ENCODE results near the gene ARHGAP8. TPM values are rescaled to one million over a fixed set of nuclear protein-coding genes. Genes with fewer than 3 reads are reported as not detected.

ARHGAP8 gene
- polyA plus RNA-seq, 4 donors = 24.9 to 63.6 (median 39.5) TPM

- no peak for DNase-seq (ENCODE audit: low read depth in 4 of 4, low spot score in 2 of 4)
Measured at GRCh38 chr22:44821741-44822475, 69.5 kb downstream of the ARHGAP8 start.

DNA sequence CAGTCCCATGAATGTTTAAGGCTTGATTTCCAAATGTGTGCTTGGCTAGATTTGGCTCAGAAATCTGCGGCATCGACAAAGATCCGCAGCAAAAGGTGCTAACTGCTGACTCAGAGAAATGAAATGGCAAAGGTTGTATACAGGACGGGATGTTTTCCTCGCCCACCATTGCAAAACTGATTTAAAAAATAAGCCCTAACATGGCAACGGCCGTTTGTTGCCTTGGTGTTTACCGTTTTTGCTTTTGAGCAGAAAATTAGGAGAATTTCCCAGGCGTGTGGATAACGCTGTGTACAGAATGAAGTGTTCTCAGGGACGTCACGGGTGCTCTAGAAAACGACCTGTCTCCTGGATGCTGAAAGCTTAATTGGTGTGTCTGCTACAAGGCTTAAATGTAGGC lies 70.2 kb downstream of the ARHGAP8 start:
- no peak for DNase-seq (ENCODE audit: low read depth in 4 of 4, low spot score in 2 of 4)

DNA sequence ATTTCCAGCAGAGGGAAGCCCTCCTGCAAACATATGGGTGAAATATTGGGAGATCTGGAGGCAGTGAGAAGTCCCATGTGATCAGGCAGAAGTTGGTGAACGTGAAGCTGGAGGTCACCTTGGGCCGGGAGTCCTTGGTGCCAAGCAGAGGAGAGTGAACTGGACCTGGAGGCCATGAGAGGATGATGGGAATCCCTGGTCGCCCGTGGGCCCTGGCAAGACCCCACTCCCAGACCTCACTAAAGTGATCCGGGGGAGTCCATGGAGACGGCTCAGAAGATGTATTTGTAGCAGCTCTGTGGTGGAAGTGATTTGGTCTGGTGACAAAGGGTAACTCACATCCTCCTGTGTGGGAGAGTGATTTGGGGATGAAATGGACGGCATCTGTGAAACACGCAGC lies 71.0 kb downstream of the ARHGAP8 start:
- no peak for DNase-seq (ENCODE audit: low read depth in 4 of 4, low spot score in 2 of 4)

GRCh38 chr22:44823806-44824205 lies 71.4 kb downstream of the ARHGAP8 start:
- no peak for DNase-seq (ENCODE audit: low read depth in 4 of 4, low spot score in 2 of 4)

- DNase-seq (ENCODE audit: low read depth in 4 of 4, low spot score in 2 of 4) = no peak
Measured at GRCh38 chr22:44824271-44824670, 71.9 kb downstream of the ARHGAP8 start.

- DNase-seq (ENCODE audit: low read depth in 4 of 4, low spot score in 2 of 4) = no peak
Measured at GRCh38 chr22:44825310-44826150, 73.2 kb downstream of the ARHGAP8 start.

- DNase-seq (ENCODE audit: low read depth in 4 of 4, low spot score in 2 of 4) = no peak
Measured at GRCh38 chr22:44827666-44828190, 75.4 kb downstream of the ARHGAP8 start.

DNA sequence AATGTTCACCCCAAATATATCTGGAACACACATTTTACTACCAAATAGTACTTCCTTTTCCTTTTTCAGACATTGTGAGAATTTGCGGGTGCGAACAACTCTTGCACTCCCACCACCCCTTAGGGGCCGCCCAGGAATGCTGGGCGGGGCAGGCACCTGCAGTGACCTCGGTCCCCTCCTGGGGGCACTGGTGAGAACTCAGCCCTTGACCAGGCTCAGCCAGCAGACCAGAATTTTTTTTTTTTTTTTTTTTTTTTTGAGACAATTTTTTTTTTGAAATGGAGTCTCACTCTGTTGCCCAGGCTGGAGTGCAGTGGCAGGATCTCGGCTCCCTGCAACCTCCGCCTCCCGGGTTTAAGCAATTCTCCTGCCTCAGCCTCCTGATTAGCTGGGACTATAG lies 75.8 kb downstream of the ARHGAP8 start:
- DNase-seq (ENCODE audit: low read depth in 4 of 4, low spot score in 2 of 4) = no peak

- DNase-seq (ENCODE audit: low read depth in 4 of 4, low spot score in 2 of 4) = no peak
Measured at GRCh38 chr22:44831885-44832284, 79.5 kb downstream of the ARHGAP8 start.

GRCh38 chr22:44834065-44834464 lies 81.7 kb downstream of the ARHGAP8 start:
- DNase-seq (ENCODE audit: low read depth in 4 of 4, low spot score in 2 of 4) = no peak

DNA sequence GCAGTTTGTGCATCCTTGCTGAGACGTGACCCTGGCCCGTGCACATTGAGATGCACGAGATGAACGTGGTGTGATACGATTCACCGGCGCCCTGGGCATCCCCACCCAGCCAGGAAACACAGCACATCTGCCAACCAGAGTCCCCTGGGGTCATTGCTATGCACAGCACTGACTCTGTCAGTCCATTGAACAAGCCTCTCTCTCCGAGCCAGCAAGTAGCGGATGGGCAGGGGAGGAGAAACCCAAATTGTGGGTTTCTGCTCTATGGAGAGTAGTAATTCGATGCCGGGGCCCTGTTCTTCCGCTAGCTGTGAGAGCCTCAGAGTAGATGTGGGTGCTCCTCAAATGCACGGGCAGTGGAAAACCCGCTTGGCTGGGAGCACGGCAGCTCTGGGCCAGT lies 85.1 kb downstream of the ARHGAP8 start:
- DNase-seq (ENCODE audit: low read depth in 4 of 4, low spot score in 2 of 4) = no peak

DNA sequence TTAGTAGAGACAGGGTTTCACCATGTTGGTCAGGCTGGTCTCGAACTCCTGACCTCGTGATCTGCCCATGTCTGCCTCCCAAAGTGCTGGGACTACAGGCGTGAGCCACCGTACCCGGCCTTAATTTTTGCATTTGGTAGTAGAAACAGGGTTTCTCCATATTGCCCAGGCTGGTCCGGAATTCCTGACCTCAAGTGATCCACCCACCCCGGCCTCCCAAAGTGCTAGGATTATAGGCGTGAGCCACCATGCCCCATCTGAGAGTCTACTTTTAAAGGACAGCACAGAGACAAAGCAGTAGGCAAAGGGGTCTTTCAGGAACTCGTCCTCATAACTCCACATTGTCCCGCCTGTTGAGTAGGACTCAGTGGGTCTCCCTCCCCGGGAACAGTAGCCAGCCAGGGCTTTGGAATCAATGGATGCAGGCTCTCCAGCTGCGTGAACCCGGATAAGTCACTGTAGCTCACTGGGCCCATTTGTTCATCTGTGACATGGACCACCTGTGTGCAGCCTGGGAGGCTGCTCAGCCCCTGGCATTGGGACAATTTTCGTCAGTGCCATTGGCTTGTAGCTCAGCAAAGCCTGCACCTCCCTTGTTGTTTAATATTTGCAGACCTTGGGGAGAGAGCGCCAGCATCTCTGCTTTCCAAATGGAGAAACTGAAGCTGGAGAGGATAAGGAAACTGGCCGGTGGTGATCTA lies 86.1 kb downstream of the ARHGAP8 start:
- DNase-seq (ENCODE audit: low read depth in 4 of 4, low spot score in 2 of 4) = no peak

GRCh38 chr22:44839061-44839460 lies 86.7 kb downstream of the ARHGAP8 start:
- no peak for DNase-seq (ENCODE audit: low read depth in 4 of 4, low spot score in 2 of 4)

DNA sequence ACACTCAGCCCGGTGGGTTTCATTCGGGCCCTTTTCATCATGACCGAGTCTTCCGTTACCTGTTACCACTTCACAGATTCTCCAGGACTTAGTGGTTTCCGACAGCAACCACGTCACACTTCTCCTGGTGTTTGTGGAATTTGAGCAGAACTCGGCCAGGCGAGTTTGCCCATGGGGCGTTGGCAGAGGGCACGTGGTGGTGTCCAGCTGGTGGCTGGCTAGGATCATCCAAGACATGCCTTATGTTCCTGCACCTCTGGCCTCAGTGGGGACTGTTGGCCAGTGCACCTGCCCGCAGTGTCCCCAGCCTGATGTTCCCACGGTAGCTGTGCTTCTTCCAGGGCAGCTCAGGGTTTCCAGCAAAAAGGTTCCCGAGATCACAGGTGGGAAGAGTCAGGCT lies 87.3 kb downstream of the ARHGAP8 start:
- no peak for DNase-seq (ENCODE audit: low read depth in 4 of 4, low spot score in 2 of 4)

- DNase-seq (ENCODE audit: low read depth in 4 of 4, low spot score in 2 of 4) = no peak
Measured at GRCh38 chr22:44840611-44841322, 88.4 kb downstream of the ARHGAP8 start.

- DNase-seq (ENCODE audit: low read depth in 4 of 4, low spot score in 2 of 4) = no peak
Measured at GRCh38 chr22:44842417-44842816, 90.0 kb downstream of the ARHGAP8 start.

GRCh38 chr22:44845191-44845590 lies 92.8 kb downstream of the ARHGAP8 start:
- no peak for DNase-seq (ENCODE audit: low read depth in 4 of 4, low spot score in 2 of 4)

- no peak for DNase-seq (ENCODE audit: low read depth in 4 of 4, low spot score in 2 of 4)
Measured at GRCh38 chr22:44845796-44846720, 93.7 kb downstream of the ARHGAP8 start.

DNA sequence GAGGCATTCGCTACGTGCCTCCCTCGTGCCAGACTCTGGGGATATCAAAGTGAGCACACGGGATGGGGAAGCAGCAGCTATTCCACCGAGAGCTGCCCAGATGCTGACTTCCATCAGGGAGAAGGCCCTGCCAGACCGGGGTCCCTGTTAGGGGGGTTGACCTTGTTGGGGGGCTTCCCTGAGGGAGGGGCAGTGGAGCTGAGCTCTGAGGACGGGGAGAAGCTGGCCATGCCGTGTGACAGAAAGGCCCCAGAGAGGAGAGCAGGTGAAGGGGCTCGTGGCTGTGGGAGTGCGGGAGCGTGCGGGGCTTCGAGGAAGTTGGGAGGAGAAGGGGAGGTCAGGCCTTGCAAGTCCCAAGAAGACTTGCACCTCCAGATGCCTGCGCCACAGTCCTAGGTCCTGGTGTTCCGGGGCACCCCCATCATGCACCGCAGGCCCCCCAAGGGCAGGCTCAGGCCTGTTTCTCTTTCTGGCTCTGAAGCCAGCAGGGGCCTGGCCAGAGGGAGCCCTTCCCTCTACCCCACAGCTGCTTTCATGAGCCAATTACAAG lies 94.4 kb downstream of the ARHGAP8 start:
- no peak for DNase-seq (ENCODE audit: low read depth in 4 of 4, low spot score in 2 of 4)

Data from left renal cortex interstitium (tissue), 4 donors.